ENCODE measurements around the gene RBM27.
"Not testable (repeated sequence)": the region's sequence is repeated elsewhere in the genome, so short reads cannot be mapped to it uniquely, and the experiment has no call there.

Gene RBM27

DNA sequence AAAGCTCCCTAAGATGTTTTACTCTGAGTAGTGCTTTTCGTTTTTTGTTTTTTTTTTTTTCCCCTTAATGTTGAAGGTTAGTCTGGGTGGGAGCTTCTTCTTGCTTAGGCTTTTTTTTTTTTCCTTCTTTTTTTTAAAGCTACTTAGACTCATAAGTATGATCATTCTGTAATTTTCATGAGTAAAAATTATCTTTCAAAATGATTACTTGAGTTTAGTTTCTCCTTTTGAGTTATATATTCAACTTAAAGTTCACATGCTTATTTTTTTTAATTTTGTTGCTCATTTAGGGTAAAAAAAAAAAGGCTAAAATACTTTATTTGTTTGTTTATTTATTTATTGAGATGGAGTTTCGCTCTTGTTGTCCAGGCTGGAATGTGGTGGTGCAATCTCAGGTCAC, 2.9 kb downstream of the RBM27 start:
- H3K4me3 ChIP-seq (ENCODE audit: control insufficient read depth, low read depth, low read length): no peak overlapping the region
- TF ChIP-seq, protein P1, sequence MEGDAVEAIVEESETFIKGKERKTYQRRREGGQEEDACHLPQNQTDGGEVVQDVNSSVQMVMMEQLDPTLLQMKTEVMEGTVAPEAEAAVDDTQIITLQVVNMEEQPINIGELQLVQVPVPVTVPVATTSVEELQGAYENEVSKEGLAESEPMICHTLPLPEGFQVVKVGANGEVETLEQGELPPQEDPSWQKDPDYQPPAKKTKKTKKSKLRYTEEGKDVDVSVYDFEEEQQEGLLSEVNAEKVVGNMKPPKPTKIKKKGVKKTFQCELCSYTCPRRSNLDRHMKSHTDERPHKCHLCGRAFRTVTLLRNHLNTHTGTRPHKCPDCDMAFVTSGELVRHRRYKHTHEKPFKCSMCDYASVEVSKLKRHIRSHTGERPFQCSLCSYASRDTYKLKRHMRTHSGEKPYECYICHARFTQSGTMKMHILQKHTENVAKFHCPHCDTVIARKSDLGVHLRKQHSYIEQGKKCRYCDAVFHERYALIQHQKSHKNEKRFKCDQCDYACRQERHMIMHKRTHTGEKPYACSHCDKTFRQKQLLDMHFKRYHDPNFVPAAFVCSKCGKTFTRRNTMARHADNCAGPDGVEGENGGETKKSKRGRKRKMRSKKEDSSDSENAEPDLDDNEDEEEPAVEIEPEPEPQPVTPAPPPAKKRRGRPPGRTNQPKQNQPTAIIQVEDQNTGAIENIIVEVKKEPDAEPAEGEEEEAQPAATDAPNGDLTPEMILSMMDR (IDR thresholded peaks at IDR 0.05; ENCODE audit: control insufficient read depth, insufficient read depth, low read depth, low read length, missing control alignments): no peak
- DNase-seq (ENCODE audit: low read depth): no peak

DNA sequence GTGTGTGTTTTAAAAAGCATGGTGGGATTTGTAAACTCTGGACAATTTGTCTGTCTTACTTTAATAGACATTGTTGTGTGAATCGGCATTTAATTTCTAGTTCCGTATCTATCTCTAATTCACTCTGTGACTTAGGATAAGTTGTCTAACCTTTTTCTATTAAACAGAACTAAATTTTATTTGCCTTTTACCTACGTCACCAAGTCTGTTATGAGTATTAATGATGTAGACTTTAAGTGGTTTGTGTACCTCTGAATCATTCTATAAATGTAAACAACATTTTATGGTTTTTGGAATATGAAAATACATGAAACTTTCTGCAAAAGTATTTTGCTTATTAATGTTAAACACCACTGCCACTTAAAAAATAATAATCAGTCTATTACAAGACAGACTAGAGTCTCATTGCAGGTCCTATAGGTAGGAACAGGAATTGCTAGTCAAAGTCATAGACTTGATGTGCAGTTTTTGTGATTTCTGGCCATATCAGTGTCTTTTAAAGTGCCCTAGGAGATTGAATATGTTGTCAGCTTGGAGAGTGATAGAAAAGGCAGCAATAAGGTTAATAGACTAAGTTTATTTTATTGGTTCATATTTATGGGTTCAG, 5.6 kb downstream of the RBM27 start:
- no peak for DNase-seq (ENCODE audit: low read depth)
- TF ChIP-seq, protein P1 (IDR thresholded peaks at IDR 0.05; ENCODE audit: control insufficient read depth, insufficient read depth, low read depth, low read length, missing control alignments): peak; percentile 4
- H3K4me3 ChIP-seq (ENCODE audit: control insufficient read depth, low read depth, low read length): no peak overlapping the region

- DNase-seq (ENCODE audit: low read depth): no peak
- no peak overlapping the region for H3K4me3 ChIP-seq (ENCODE audit: control insufficient read depth, low read depth, low read length)
- TF ChIP-seq, protein P1 (IDR thresholded peaks at IDR 0.05; ENCODE audit: control insufficient read depth, insufficient read depth, low read depth, low read length, missing control alignments): no peak
These were observed 6.3 kb downstream of the RBM27 start for GRCh38 chr5:146209714-146210113.

GRCh38 chr5:146210810-146211209, 7.4 kb downstream of the RBM27 start:
- not testable (repeated sequence) for DNase-seq (ENCODE audit: low read depth); H3K4me3 ChIP-seq (ENCODE audit: control insufficient read depth, low read depth, low read length)

DNA sequence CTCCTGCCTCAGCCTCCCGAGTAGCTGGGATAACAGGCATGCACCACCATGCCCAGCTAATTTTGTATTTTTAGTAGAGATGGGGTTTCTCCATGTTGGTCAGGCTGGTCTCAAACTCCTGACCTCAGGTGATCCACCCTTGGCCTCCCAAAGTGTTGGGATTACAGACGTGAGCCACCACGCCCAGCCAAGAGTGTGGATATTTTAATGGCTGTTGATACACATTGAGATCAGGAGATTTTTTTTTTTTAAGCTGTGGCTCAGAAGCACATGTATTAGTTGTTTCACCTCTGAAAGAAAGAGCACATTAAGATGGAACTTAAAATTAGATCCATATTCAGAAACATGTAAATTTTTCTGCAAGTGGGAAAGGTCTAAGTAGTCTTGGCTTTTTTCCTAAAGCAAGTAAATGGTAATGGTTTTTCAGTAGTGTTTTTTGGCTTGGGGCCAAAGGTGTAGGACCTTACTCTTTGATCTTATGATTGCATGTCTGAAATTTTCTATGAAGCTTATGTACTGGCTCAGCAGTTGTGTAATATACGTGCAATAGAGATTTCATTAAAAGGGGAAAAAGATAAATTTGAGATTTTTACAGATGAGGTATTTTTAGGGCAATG, 9.9 kb downstream of the RBM27 start:
- no peak for DNase-seq (ENCODE audit: low read depth)
- H3K4me3 ChIP-seq (ENCODE audit: control insufficient read depth, low read depth, low read length): no peak overlapping the region
- TF ChIP-seq, protein P1 (IDR thresholded peaks at IDR 0.05; ENCODE audit: control insufficient read depth, insufficient read depth, low read depth, low read length, missing control alignments): no peak

DNA sequence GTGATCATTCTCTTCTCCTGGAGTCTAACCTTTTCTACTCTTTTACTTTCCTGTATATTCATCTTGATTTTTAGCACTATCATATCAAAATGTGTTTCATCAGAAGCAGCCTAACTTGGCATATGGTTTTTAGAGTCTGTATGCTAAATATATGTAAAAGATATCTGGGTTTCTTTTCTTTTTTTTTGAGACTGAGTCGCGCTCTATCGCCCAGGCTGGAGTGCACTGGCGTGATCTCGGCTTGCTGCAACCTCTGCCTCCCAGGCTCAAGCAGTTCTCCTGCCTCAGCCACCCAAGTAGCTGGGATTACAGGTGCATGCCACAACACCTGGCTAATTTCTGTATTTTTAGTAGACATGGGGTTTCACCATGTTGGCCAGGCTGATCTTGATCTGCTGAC, 11.5 kb downstream of the RBM27 start:
- DNase-seq (ENCODE audit: low read depth); H3K4me3 ChIP-seq (ENCODE audit: control insufficient read depth, low read depth, low read length): not testable (repeated sequence)

DNA sequence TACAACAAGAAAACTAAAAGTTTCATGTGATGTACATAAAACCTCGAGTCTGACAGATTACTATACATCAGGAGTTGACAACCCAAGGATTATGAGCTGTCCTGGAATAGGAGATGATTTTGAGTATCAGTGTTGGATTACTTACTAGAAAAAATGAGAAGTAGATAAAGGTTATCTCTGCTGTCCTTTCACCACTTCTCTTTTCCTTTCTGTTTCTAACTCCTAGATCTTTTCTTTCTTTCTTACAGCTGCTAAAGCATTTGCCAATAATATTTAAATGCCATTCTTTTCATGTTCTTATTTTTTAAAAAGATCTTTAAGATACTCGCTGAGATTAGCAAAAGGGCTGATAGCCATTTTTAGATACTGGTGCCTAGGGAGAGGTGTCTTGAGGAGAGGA, 14.8 kb downstream of the RBM27 start:
- H3K4me3 ChIP-seq (ENCODE audit: control insufficient read depth, low read depth, low read length): no peak overlapping the region
- TF ChIP-seq, protein P1 (IDR thresholded peaks at IDR 0.05; ENCODE audit: control insufficient read depth, insufficient read depth, low read depth, low read length, missing control alignments): no peak
- DNase-seq (ENCODE audit: low read depth): no peak

DNA sequence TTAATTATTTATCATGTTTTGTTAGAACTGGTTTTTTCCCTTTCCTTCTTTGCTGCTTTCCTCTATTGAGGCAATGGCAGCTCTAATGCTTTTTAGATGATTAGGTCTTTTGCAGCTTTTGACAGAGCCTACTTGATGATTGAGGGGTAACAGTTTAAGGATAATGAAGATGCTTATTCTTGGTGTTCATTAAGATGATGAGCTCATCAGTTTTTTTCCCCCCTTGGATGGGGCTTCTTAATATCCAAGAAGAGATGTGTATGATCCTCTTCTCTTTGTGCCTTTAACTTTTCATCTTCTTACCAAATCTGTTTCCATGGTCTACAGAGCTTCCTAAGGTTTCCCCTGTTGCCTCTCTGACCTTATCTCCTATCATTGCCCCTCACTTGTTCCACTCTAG, 15.8 kb downstream of the RBM27 start:
- TF ChIP-seq, protein P1 (IDR thresholded peaks at IDR 0.05; ENCODE audit: control insufficient read depth, insufficient read depth, low read depth, low read length, missing control alignments): no peak
- no peak overlapping the region for H3K4me3 ChIP-seq (ENCODE audit: control insufficient read depth, low read depth, low read length)
- no peak for DNase-seq (ENCODE audit: low read depth)

Data from AG09309 (cell line).